ENCODE results near the gene KCTD3. TPM values are rescaled to one million over a fixed set of nuclear protein-coding genes. Genes with fewer than 3 reads are reported as not detected.

Gene KCTD3
- total RNA-seq, 1 donor from 2014 or later = 25.2 TPM

DNA sequence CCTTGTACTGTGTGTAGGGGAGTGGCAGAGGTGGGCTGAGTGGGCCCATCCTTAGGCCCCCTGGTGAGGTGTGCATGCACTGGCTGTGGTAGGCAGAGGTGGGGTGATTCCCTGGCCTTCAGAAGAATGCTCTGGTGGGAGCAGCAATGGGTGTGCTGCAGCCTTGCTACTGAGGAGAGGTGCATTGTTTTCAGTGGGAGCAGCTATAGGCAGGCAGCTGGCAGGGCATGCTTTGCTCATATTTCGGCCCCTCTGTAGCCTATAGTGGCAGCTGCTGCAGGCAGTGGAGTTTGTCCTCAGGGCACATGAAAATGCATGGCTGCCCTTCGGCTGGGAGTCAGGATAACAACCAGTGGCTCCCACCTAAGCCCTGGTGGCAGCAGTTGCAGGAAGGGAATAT lies 10.1 kb upstream of the KCTD3 start:
- Mint-ChIP-seq H3K27ac (ENCODE audit: unreplicated experiment) (no peak overlapping the region), H3K36me3 (ENCODE audit: low read depth, unreplicated experiment) (no peaks in the 10 kb centered on the region), H3K9me3 (ENCODE audit: unreplicated experiment) (peaks cover 7% of the 10 kb centered on the region), H3K27me3 (ENCODE audit: low read depth, unreplicated experiment) (no peaks in the 10 kb centered on the region), H3K4me1 (ENCODE audit: low read depth, unreplicated experiment) (no peaks in the 10 kb centered on the region), H3K4me3 (ENCODE audit: unreplicated experiment) (no peak overlapping the region)
- H4K20me1 ChIP-seq (ENCODE audit: insufficient read depth, low read length) = no peaks in the 10 kb centered on the region
- no peaks in the 10 kb centered on the region for H3K79me2 ChIP-seq (ENCODE audit: insufficient read depth, low read length)
- no peak overlapping the region for H3K4me3 ChIP-seq (ENCODE audit: insufficient read depth, low read depth, low read length)
- H3K4me2 ChIP-seq (ENCODE audit: low read length) = no peak overlapping the region
- no peaks in the 10 kb centered on the region for H3K9me3 ChIP-seq (ENCODE audit: insufficient read depth, low read depth, low read length)
- no peak overlapping the region for H2AFZ ChIP-seq (ENCODE audit: low read depth, low read length)
- no peak for DNase-seq (ENCODE audit: low read depth)
- no peaks in the 10 kb centered on the region for H3K4me1 ChIP-seq (ENCODE audit: insufficient read depth, low read length)
- H3K27me3 ChIP-seq (ENCODE audit: insufficient read depth, low read length) = no peaks in the 10 kb centered on the region
- H3K27ac ChIP-seq (ENCODE audit: low read depth, low read length) = no peak overlapping the region
- H3K36me3 ChIP-seq (ENCODE audit: insufficient read depth, low read length) = no peaks in the 10 kb centered on the region
- H3K9ac ChIP-seq (ENCODE audit: low read length) = no peak overlapping the region
- TF ChIP-seq, protein P1, sequence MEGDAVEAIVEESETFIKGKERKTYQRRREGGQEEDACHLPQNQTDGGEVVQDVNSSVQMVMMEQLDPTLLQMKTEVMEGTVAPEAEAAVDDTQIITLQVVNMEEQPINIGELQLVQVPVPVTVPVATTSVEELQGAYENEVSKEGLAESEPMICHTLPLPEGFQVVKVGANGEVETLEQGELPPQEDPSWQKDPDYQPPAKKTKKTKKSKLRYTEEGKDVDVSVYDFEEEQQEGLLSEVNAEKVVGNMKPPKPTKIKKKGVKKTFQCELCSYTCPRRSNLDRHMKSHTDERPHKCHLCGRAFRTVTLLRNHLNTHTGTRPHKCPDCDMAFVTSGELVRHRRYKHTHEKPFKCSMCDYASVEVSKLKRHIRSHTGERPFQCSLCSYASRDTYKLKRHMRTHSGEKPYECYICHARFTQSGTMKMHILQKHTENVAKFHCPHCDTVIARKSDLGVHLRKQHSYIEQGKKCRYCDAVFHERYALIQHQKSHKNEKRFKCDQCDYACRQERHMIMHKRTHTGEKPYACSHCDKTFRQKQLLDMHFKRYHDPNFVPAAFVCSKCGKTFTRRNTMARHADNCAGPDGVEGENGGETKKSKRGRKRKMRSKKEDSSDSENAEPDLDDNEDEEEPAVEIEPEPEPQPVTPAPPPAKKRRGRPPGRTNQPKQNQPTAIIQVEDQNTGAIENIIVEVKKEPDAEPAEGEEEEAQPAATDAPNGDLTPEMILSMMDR (IDR thresholded peaks at IDR 0.05; ENCODE audit: insufficient read depth, low read depth, low read length) = no peak
- TF ChIP-seq EZH2 (IDR thresholded peaks at IDR 0.05; ENCODE audit: insufficient read depth, low read length) = no peak
- no peak for FAIRE-seq

DNA sequence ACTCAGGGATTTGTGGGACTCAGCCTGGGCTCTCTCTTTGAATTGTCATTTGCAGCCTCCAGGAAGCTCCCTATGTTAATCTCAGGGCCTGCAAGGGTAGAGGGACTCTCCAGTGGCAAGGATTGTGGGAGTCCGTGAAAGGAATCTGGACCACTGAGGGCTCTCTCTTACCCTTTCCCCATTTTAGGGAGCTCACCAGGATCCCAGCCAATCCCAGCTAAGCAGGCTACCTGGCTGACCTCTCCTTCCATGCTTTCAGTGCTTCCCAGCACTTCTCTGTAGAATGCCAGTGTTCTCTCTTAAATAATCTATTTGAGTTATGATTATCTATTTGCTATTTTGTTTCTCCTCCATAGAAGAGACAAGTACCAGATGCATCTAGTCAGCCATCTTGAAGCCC lies 9.6 kb upstream of the KCTD3 start:
- H4K20me1 ChIP-seq (ENCODE audit: insufficient read depth, low read length) = no peaks in the 10 kb centered on the region
- no peaks in the 10 kb centered on the region for H3K9me3 ChIP-seq (ENCODE audit: insufficient read depth, low read depth, low read length)
- Mint-ChIP-seq H3K36me3 (ENCODE audit: low read depth, unreplicated experiment) (no peaks in the 10 kb centered on the region), H3K9me3 (ENCODE audit: unreplicated experiment) (peaks cover 7% of the 10 kb centered on the region), H3K4me1 (ENCODE audit: low read depth, unreplicated experiment) (no peaks in the 10 kb centered on the region), H3K27ac (ENCODE audit: unreplicated experiment) (no peak overlapping the region), H3K27me3 (ENCODE audit: low read depth, unreplicated experiment) (no peaks in the 10 kb centered on the region), H3K4me3 (ENCODE audit: unreplicated experiment) (no peak overlapping the region)
- no peaks in the 10 kb centered on the region for H3K27me3 ChIP-seq (ENCODE audit: insufficient read depth, low read length)
- H3K9ac ChIP-seq (ENCODE audit: low read length) = no peak overlapping the region
- H2AFZ ChIP-seq (ENCODE audit: low read depth, low read length) = no peak overlapping the region
- H3K79me2 ChIP-seq (ENCODE audit: insufficient read depth, low read length) = no peaks in the 10 kb centered on the region
- no peaks in the 10 kb centered on the region for H3K4me1 ChIP-seq (ENCODE audit: insufficient read depth, low read length)
- no peak overlapping the region for H3K27ac ChIP-seq (ENCODE audit: low read depth, low read length)
- DNase-seq (ENCODE audit: low read depth) (no peak), FAIRE-seq (no peak)
- no peak overlapping the region for H3K4me2 ChIP-seq (ENCODE audit: low read length)
- no peaks in the 10 kb centered on the region for H3K36me3 ChIP-seq (ENCODE audit: insufficient read depth, low read length)
- H3K4me3 ChIP-seq (ENCODE audit: insufficient read depth, low read depth, low read length) = no peak overlapping the region
- TF ChIP-seq EZH2 (IDR thresholded peaks at IDR 0.05; ENCODE audit: insufficient read depth, low read length) = no peak
- TF ChIP-seq, protein P1 (IDR thresholded peaks at IDR 0.05; ENCODE audit: insufficient read depth, low read depth, low read length) = no peak

DNA sequence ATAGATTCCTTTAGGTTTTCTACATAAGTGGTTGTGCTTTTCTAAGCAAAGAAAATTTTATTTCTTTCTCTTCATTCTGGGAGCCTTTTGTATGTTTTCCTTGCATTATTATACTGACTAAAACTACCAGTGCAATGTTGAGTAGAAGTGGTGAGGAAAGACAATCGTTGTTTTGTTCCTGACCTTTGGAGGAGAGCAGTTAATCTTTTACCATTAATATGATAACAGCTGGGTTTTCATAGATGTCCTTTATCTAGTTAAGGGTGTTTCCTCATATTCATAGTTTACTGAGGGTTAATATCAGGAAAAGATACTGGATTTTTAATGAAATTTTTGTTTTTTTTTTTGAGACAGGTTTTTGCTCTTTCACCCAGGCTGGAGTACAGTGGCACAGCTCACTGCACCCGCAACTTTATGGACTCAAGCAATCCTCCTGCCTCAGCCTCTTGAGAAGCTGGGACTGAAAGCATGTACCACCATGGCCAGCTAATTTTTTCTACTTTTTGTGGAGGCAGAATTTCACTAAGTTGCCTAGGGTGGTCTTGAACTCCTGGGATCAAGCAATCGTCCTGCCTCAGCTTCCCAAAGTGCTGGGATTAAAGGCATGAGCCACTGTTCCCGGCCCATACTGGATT lies 9.0 kb upstream of the KCTD3 start:
- Mint-ChIP-seq H3K36me3 (ENCODE audit: low read depth, unreplicated experiment) (no peaks in the 10 kb centered on the region), H3K4me3 (ENCODE audit: unreplicated experiment) (no peak overlapping the region), H3K4me1 (ENCODE audit: low read depth, unreplicated experiment) (no peaks in the 10 kb centered on the region), H3K27ac (ENCODE audit: unreplicated experiment) (no peak overlapping the region), H3K9me3 (ENCODE audit: unreplicated experiment) (peaks cover 7% of the 10 kb centered on the region), H3K27me3 (ENCODE audit: low read depth, unreplicated experiment) (no peaks in the 10 kb centered on the region)
- Histone ChIP-seq H3K27me3 (ENCODE audit: insufficient read depth, low read length) (no peaks in the 10 kb centered on the region), H3K4me1 (ENCODE audit: insufficient read depth, low read length) (no peaks in the 10 kb centered on the region), H3K4me2 (ENCODE audit: low read length) (no peak overlapping the region), H3K27ac (ENCODE audit: low read depth, low read length) (no peak overlapping the region), H3K4me3 (ENCODE audit: insufficient read depth, low read depth, low read length) (no peak overlapping the region), H3K9ac (ENCODE audit: low read length) (no peak overlapping the region), H3K79me2 (ENCODE audit: insufficient read depth, low read length) (no peaks in the 10 kb centered on the region), H4K20me1 (ENCODE audit: insufficient read depth, low read length) (no peaks in the 10 kb centered on the region), H3K36me3 (ENCODE audit: insufficient read depth, low read length) (no peaks in the 10 kb centered on the region), H2AFZ (ENCODE audit: low read depth, low read length) (no peak overlapping the region), H3K9me3 (ENCODE audit: insufficient read depth, low read depth, low read length) (no peaks in the 10 kb centered on the region)
- TF ChIP-seq, protein P1 (IDR thresholded peaks at IDR 0.05; ENCODE audit: insufficient read depth, low read depth, low read length) = no peak
- no peak for TF ChIP-seq EZH2 (IDR thresholded peaks at IDR 0.05; ENCODE audit: insufficient read depth, low read length)
- FAIRE-seq = no peak
- DNase-seq (ENCODE audit: low read depth) = no peak
